Loucy (cell line): ENCODE data around the gene RAC3.

Experiments
- CTCF ChIP-seq: fragments of 200-600 bp; sonication (generic); conservative IDR thresholded peaks from 2 replicates; pipeline ENCODE4 v1.5.1; 2014; ENCODE audit warnings: mild to moderate bottlenecking, antibody characterized with exemption, low read length
- EZH2phosphoT487 ChIP-seq: fragments of 200-600 bp; IDR thresholded peaks from 2 replicates; pipeline ENCODE4 v1.6.1; 2018; ENCODE audit warnings: antibody characterized with exemption, mild to moderate bottlenecking, moderate library complexity, borderline replicate concordance

DNA sequence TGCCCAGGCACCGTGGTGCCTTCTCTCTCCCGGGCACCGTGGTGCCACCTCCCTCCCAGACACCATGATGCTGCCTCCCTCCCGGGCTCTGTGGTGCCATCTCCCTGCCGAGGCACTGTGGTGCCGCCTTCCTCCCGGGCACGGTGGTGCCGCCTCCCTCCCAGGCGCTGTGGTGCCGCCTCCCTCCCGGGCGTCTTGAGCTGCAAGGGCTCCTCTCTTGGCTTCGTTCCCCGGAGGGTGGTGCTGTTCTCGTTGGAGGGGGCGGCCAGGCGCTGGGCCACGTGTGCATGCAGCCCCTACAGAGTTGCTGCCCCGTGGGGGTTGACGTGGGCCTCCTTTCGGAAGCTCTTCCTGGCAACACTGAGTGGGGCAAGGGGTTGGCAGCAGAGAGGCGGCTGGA, 17.0 kb upstream of the RAC3 start:
- TF ChIP-seq CTCF (no peak), EZH2phosphoT487 (no peak)
